Measurements from ENCODE around the gene FXYD2. TPM values are rescaled to one million over a fixed set of nuclear protein-coding genes. Genes with fewer than 3 reads are reported as not detected.

Gene FXYD2
- total and polyA plus RNA-seq, 2 of the 13 experiments (the other 11 are each of a cell fraction or from before 2014, with no cell fraction given): 45.9 to 106 TPM

DNA sequence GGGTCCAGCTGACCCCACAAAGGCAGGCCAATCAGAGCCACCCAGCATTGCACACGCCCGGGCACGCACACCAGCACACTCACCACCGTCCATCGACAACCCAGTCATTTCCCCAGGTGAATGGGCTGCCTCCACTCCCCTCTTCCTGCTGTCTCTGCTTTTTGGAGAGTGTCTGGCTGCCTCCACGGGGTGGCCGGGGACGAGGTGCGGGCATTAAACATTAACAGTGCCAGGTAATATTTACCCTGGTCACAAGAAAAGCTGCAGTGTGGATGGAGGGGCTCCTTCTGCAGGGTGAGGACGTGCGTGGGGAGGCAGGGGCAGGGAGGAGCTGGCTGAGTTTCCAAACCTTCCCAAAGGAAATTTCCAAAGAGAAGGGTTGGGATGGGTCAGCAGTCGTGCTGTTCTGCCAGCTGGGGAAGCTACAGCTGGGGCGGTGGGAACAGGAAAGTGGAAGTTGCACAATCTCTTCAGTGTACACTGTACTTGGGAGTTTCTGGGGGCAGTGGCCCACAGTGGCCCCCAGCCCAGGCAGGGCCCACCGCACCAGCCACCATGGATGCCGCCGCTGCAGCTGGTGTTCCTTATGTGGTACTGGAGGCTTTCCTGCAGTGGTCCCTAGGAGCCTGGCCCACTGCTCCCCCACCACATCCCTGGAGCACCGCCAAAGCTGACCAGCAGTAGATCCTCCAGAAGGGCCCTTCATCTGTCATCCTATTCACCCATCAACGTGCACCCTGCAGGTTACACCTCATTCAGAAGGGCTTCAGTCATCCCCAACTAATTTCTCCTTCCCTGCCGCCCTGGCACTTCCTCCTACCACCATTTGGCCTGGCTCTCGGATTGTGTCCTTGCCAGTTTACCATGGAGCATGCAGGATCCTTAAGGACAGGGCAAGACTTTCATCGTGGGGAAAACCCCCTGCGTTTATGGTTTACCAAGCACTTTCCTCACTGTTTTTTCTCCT, at the start of gene FXYD2 (continued):
- TF ChIP-seq, protein P1, sequence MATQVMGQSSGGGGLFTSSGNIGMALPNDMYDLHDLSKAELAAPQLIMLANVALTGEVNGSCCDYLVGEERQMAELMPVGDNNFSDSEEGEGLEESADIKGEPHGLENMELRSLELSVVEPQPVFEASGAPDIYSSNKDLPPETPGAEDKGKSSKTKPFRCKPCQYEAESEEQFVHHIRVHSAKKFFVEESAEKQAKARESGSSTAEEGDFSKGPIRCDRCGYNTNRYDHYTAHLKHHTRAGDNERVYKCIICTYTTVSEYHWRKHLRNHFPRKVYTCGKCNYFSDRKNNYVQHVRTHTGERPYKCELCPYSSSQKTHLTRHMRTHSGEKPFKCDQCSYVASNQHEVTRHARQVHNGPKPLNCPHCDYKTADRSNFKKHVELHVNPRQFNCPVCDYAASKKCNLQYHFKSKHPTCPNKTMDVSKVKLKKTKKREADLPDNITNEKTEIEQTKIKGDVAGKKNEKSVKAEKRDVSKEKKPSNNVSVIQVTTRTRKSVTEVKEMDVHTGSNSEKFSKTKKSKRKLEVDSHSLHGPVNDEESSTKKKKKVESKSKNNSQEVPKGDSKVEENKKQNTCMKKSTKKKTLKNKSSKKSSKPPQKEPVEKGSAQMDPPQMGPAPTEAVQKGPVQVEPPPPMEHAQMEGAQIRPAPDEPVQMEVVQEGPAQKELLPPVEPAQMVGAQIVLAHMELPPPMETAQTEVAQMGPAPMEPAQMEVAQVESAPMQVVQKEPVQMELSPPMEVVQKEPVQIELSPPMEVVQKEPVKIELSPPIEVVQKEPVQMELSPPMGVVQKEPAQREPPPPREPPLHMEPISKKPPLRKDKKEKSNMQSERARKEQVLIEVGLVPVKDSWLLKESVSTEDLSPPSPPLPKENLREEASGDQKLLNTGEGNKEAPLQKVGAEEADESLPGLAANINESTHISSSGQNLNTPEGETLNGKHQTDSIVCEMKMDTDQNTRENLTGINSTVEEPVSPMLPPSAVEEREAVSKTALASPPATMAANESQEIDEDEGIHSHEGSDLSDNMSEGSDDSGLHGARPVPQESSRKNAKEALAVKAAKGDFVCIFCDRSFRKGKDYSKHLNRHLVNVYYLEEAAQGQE (IDR thresholded peaks at IDR 0.05; ENCODE audit: borderline replicate concordance in 1 of 2, low read depth in 1 of 2, low read length in 2 of 2): no peak
- TF ChIP-seq RFX1 (IDR thresholded peaks at IDR 0.05) (no peak), PITX1 (CRISPR knock-in tag; IDR thresholded peaks at IDR 0.05) (no peak), ZSCAN30 (CRISPR knock-in tag; IDR thresholded peaks at IDR 0.05) (no peak), CHCHD3 (CRISPR knock-in tag; IDR thresholded peaks at IDR 0.05) (no peak), ZNF354B (CRISPR knock-in tag; IDR thresholded peaks at IDR 0.05) (no peak), ZNF101 (CRISPR knock-in tag; IDR thresholded peaks at IDR 0.05; ENCODE audit: borderline replicate concordance, low read depth) (no peak), SKI (IDR thresholded peaks at IDR 0.05; ENCODE audit: partially characterized antibody) (no peak), FOXM1 (CRISPR knock-in tag; IDR thresholded peaks at IDR 0.05) (no peak), SMAD3 (CRISPR knock-in tag; IDR thresholded peaks at IDR 0.05) (no peak), SALL2 (CRISPR knock-in tag; IDR thresholded peaks at IDR 0.05) (no peak), EP300 (IDR thresholded peaks at IDR 0.05; ENCODE audit: low read depth in 2 of 2, low read length in 2 of 2) (no peak), EP300 (CRISPR knock-in tag; IDR thresholded peaks at IDR 0.05; ENCODE audit: borderline replicate concordance) (no peak), KLF13 (CRISPR knock-in tag; IDR thresholded peaks at IDR 0.05) (no peak), SMARCE1 (IDR thresholded peaks at IDR 0.05; ENCODE audit: borderline replicate concordance) (no peak), NFE2L2 (IDR thresholded peaks at IDR 0.05; ENCODE audit: low read length) (no peak), ATF1 (CRISPR knock-in tag; IDR thresholded peaks at IDR 0.05) (no peak)
- TF ChIP-seq, protein P2, sequence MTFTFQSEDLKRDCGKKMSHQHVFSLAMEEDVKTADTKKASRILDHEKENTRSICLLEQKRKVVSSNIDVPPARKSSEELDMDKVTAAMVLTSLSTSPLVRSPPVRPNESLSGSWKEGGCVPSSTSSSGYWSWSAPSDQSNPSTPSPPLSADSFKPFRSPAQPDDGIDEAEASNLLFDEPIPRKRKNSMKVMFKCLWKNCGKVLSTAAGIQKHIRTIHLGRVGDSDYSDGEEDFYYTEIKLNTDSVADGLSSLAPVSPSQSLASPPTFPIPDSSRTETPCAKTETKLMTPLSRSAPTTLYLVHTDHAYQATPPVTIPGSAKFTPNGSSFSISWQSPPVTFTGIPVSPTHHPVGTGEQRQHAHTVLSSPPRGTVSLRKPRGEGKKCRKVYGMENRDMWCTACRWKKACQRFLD (CRISPR knock-in tag; IDR thresholded peaks at IDR 0.05; ENCODE audit: borderline replicate concordance): 0 out of 2 replicates have a peak, but pooled peaks have one; percentile 33
- TF ChIP-seq, protein P3, sequence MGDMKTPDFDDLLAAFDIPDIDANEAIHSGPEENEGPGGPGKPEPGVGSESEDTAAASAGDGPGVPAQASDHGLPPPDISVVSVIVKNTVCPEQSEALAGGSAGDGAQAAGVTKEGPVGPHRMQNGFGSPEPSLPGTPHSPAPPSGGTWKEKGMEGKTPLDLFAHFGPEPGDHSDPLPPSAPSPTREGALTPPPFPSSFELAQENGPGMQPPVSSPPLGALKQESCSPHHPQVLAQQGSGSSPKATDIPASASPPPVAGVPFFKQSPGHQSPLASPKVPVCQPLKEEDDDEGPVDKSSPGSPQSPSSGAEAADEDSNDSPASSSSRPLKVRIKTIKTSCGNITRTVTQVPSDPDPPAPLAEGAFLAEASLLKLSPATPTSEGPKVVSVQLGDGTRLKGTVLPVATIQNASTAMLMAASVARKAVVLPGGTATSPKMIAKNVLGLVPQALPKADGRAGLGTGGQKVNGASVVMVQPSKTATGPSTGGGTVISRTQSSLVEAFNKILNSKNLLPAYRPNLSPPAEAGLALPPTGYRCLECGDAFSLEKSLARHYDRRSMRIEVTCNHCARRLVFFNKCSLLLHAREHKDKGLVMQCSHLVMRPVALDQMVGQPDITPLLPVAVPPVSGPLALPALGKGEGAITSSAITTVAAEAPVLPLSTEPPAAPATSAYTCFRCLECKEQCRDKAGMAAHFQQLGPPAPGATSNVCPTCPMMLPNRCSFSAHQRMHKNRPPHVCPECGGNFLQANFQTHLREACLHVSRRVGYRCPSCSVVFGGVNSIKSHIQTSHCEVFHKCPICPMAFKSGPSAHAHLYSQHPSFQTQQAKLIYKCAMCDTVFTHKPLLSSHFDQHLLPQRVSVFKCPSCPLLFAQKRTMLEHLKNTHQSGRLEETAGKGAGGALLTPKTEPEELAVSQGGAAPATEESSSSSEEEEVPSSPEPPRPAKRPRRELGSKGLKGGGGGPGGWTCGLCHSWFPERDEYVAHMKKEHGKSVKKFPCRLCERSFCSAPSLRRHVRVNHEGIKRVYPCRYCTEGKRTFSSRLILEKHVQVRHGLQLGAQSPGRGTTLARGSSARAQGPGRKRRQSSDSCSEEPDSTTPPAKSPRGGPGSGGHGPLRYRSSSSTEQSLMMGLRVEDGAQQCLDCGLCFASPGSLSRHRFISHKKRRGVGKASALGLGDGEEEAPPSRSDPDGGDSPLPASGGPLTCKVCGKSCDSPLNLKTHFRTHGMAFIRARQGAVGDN (CRISPR knock-in tag; IDR thresholded peaks at IDR 0.05): peak; percentile 82
- TF ChIP-seq, protein P4, sequence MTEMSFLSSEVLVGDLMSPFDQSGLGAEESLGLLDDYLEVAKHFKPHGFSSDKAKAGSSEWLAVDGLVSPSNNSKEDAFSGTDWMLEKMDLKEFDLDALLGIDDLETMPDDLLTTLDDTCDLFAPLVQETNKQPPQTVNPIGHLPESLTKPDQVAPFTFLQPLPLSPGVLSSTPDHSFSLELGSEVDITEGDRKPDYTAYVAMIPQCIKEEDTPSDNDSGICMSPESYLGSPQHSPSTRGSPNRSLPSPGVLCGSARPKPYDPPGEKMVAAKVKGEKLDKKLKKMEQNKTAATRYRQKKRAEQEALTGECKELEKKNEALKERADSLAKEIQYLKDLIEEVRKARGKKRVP (CRISPR knock-in tag; IDR thresholded peaks at IDR 0.05): 0 out of 4 replicates have a peak, but pooled peaks of 1 of the 2 experiments have one; percentile 12

Measured in HepG2 (cell line).